Uterus (tissue), 4 donors: ENCODE data around the gene PER3. TPM values are rescaled to one million over a fixed set of nuclear protein-coding genes. Genes with fewer than 3 reads are reported as not detected.
A peak's percentile ranks its signal among the peaks of the same experiment; 100 is the strongest.

ENCODE experiments used
- DNase-seq, 2 donors: peaks; one replicate each; pipeline ENCODE4 v3.0.0-alpha.2; 2019 to 2020
- H3K27ac ChIP-seq, 2 donors: fragments of 200-600 bp; sonication (generic); 1 replicate in 1 of 2; 2 replicates in 1 of 2; pipeline ENCODE4 v1.5.1; 2016 to 2018
- H3K27me3 ChIP-seq, 2 donors: fragments of 200-600 bp; sonication (generic); one replicate each; pipeline ENCODE4 v1.5.1; 2018 to 2019; ENCODE audit warnings: control low read depth in 1 of 2
- H3K36me3 ChIP-seq, 2 donors: fragments of 200-600 bp; sonication (generic); one replicate each; pipeline ENCODE4 v1.5.1; 2019; ENCODE audit warnings: control low read depth in 1 of 2
- H3K4me1 ChIP-seq, 2 donors: fragments of 200-600 bp; sonication (generic); one replicate each; pipeline ENCODE4 v1.5.1; 2018 to 2019; ENCODE audit warnings: control low read depth in 1 of 2
- H3K4me3 ChIP-seq, 2 donors: fragments of 200-600 bp; sonication (generic); 1 replicate in 1 of 2; 2 replicates in 1 of 2; pipeline ENCODE4 v1.5.1; 2018 to 2019; ENCODE audit warnings: mild to moderate bottlenecking in 1 of 2
- H3K9me3 ChIP-seq, 2 donors: fragments of 200-600 bp; sonication (generic); one replicate each; pipeline ENCODE4 v1.5.1; 2019; ENCODE audit warnings: control low read depth in 1 of 2
- CTCF ChIP-seq, 4 experiments: fragments of 200-600 bp in 2 of 4; fragments of 450-650 bp in 2 of 4; sonication (generic) in 2 of 4; IDR thresholded peaks; one replicate each; pipeline ENCODE4 v1.5.1; 2016 to 2019; ENCODE audit warnings: antibody characterized with exemption in 4 of 4, mild to moderate bottlenecking in 2 of 4, moderate library complexity in 1 of 4
- POLR2A ChIP-seq, 2 donors: fragments of 450-650 bp; IDR thresholded peaks; one replicate each; pipeline ENCODE4 v1.6.1; 2016; ENCODE audit warnings: antibody characterized with exemption in 2 of 2, mild to moderate bottlenecking in 1 of 2, moderate library complexity in 1 of 2
- intact Hi-C: fragments of 100-400 bp; cut with DNase I; formaldehyde crosslinking; loops from one replicate; pipeline ENCODE4 v1.15.1; 2023; ENCODE audit warnings: low total_unique reads
- total RNA-seq, 4 donors: library from RNA; depleted of rRNA in 3 of 4; stranded (reverse); fragments of >200 nt in 3 of 4; gene quantifications; one replicate each; pipeline versions ENCODE4 v1.1.0 to v1.2.4, GENCODE V29; 2014 to 2023
- donor health status: DM: yes; HTN: yes; CAD: no.

PER3 gene
- total RNA-seq, 4 donors from 2014 or later: 6.9 to 69.0 (median 20.7) TPM

GRCh38 chr1:7747605-7748004 lies 36.5 kb upstream of the PER3 start:
- Histone ChIP-seq H3K27ac (no peak overlapping the region), H3K9me3 (no peaks in the 10 kb centered on the region), H3K4me1 (no peaks in the 10 kb centered on the region), H3K36me3 (no peaks in the 10 kb centered on the region), H3K4me3 (no peak overlapping the region), H3K27me3 (no peaks in the 10 kb centered on the region)
- intact Hi-C loops: no loop called here
- TF ChIP-seq CTCF (IDR thresholded peaks at IDR 0.05) (no peak), POLR2A (IDR thresholded peaks at IDR 0.05) (no peak)
- no peak for DNase-seq

GRCh38 chr1:7749126-7749525 lies 35.0 kb upstream of the PER3 start:
- Histone ChIP-seq H3K36me3 (no peaks in the 10 kb centered on the region), H3K4me1 (no peaks in the 10 kb centered on the region), H3K4me3 (no peak overlapping the region), H3K9me3 (no peaks in the 10 kb centered on the region), H3K27ac (no peak overlapping the region), H3K27me3 (no peaks in the 10 kb centered on the region)
- DNase-seq: no peak
- intact Hi-C loops: no loop called here
- TF ChIP-seq POLR2A (IDR thresholded peaks at IDR 0.05) (no peak), CTCF (IDR thresholded peaks at IDR 0.05) (no peak)

- Histone ChIP-seq H3K27ac (no peak overlapping the region), H3K36me3 (no peaks in the 10 kb centered on the region), H3K27me3 (no peaks in the 10 kb centered on the region), H3K4me1 (no peaks in the 10 kb centered on the region), H3K9me3 (no peaks in the 10 kb centered on the region), H3K4me3 (no peak overlapping the region)
- TF ChIP-seq POLR2A (IDR thresholded peaks at IDR 0.05): no peak
- no peak for TF ChIP-seq CTCF (IDR thresholded peaks at IDR 0.05)
- intact Hi-C loops: loop anchor here (5.0 kb wide), 1 partner anchor 84 kb away; no protein-coding TSS in a partner anchor
- no peak for DNase-seq
Measured at GRCh38 chr1:7751174-7751573, 32.9 kb upstream of the PER3 start.

- peak overlapping the region in 1 of 2 donors; percentile 46 for H3K27ac ChIP-seq
- peak overlapping the region in 1 of 2 donors; percentile 15 for H3K4me3 ChIP-seq
- peak; percentile 60 to 70 for DNase-seq
- H3K36me3 ChIP-seq: no peaks in the 10 kb centered on the region
- no peaks in the 10 kb centered on the region for H3K27me3 ChIP-seq
- H3K9me3 ChIP-seq: no peaks in the 10 kb centered on the region
- TF ChIP-seq POLR2A (IDR thresholded peaks at IDR 0.05) (no peak), CTCF (IDR thresholded peaks at IDR 0.05) (peak; percentile 75 to 91 (median 80))
- intact Hi-C loops: loop anchor here (5.0 kb wide), 1 partner anchor 85 kb away; no protein-coding TSS in a partner anchor
- no peaks in the 10 kb centered on the region for H3K4me1 ChIP-seq
Measured at GRCh38 chr1:7752512-7753417, 31.3 kb upstream of the PER3 start.

- H3K4me1 ChIP-seq: no peaks in the 10 kb centered on the region
- H3K4me3 ChIP-seq: no peak overlapping the region
- H3K27ac ChIP-seq: no peak overlapping the region
- H3K9me3 ChIP-seq: no peaks in the 10 kb centered on the region
- DNase-seq: no peak
- TF ChIP-seq POLR2A (IDR thresholded peaks at IDR 0.05): no peak
- TF ChIP-seq CTCF (IDR thresholded peaks at IDR 0.05): no peak
- intact Hi-C loops: loop anchor here (5.0 kb wide), 1 partner anchor 86 kb away; no protein-coding TSS in a partner anchor
- H3K36me3 ChIP-seq: no peaks in the 10 kb centered on the region
- no peaks in the 10 kb centered on the region for H3K27me3 ChIP-seq
Measured at GRCh38 chr1:7753641-7754040, 30.4 kb upstream of the PER3 start.
